Thyroid gland (tissue), 4 donors: ENCODE measurements around the gene XRCC5.

Experiments used
- POLR2A ChIP-seq, 2 donors: fragments of 450-650 bp; IDR thresholded peaks; one replicate each; pipeline ENCODE4 v1.6.1; 2017; ENCODE audit warnings: antibody characterized with exemption in 2 of 2, mild to moderate bottlenecking in 2 of 2, moderate library complexity in 1 of 2
- TF ChIP-seq, protein P1 (sequence below), 6 experiments: fragments of 200-600 bp in 3 of 6; fragments of 450-650 bp in 3 of 6; sonication (generic) in 3 of 6; IDR thresholded peaks; one replicate each; pipeline ENCODE4 v1.5.1; 2016 to 2019; ENCODE audit warnings: antibody characterized with exemption in 6 of 6, mild to moderate bottlenecking in 2 of 6, inconsistent platforms in 1 of 6, moderate library complexity in 1 of 6

DNA sequence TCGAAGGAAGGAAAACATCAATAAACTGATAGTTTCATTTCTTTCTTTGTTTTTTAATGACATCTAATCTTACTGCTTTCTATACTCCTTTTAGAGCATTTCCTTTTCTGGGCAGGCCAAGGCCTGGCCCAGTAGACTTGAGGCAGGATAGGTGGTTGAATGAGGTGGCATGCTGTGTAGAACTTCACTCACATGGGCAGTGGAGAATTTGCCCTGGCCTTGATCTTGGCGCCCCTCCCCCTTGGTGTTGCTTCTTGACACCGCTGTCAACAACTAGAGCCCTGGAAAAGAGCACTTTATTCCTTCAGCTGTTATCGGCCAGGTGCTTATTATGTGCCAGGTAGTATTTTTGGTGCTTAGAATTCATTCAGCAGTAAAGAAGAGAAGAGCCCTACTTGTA is 37.4 kb downstream of the XRCC5 start:
- TF ChIP-seq, protein P1, sequence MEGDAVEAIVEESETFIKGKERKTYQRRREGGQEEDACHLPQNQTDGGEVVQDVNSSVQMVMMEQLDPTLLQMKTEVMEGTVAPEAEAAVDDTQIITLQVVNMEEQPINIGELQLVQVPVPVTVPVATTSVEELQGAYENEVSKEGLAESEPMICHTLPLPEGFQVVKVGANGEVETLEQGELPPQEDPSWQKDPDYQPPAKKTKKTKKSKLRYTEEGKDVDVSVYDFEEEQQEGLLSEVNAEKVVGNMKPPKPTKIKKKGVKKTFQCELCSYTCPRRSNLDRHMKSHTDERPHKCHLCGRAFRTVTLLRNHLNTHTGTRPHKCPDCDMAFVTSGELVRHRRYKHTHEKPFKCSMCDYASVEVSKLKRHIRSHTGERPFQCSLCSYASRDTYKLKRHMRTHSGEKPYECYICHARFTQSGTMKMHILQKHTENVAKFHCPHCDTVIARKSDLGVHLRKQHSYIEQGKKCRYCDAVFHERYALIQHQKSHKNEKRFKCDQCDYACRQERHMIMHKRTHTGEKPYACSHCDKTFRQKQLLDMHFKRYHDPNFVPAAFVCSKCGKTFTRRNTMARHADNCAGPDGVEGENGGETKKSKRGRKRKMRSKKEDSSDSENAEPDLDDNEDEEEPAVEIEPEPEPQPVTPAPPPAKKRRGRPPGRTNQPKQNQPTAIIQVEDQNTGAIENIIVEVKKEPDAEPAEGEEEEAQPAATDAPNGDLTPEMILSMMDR (IDR thresholded peaks at IDR 0.05) = no peak
- no peak for TF ChIP-seq POLR2A (IDR thresholded peaks at IDR 0.05)
